Peyer's patch (tissue), 4 donors: ENCODE data around the gene HCFC1R1. TPM values are rescaled to one million over a fixed set of nuclear protein-coding genes. Genes with fewer than 3 reads are reported as not detected.
A peak's percentile ranks its signal among the peaks of the same experiment; 100 is the strongest.

Source experiments
- DNase-seq, 3 donors: peaks; one replicate each; pipeline ENCODE4 v3.0.0-alpha.2; 2017 to 2019
- H3K27ac ChIP-seq, 4 donors: fragments of 200-600 bp; sonication (generic); one replicate each; pipeline ENCODE4 v1.5.1; 2016 to 2019
- H3K27me3 ChIP-seq, 2 donors: fragments of 200-600 bp; sonication (generic); one replicate each; pipeline ENCODE4 v1.5.1; 2019
- H3K36me3 ChIP-seq, 3 donors: fragments of 200-600 bp; sonication (generic); one replicate each; pipeline ENCODE4 v1.5.1; 2016 to 2019
- H3K4me1 ChIP-seq, 4 donors: fragments of 200-600 bp; sonication (generic); one replicate each; pipeline ENCODE4 v1.5.1; 2016 to 2019
- H3K4me3 ChIP-seq, 4 donors: fragments of 200-600 bp; sonication (generic); 1 replicate in 3 of 4; 2 replicates in 1 of 4; pipeline ENCODE4 v1.5.1; 2016 to 2019; ENCODE audit warnings: mild to moderate bottlenecking in 1 of 4
- H3K9me3 ChIP-seq, 4 donors: fragments of 200-600 bp; sonication (generic); one replicate each; pipeline ENCODE4 v1.5.1; 2016 to 2019; ENCODE audit warnings: mild to moderate bottlenecking in 1 of 4
- CTCF ChIP-seq, 6 experiments: fragments of 450-650 bp in 4 of 6; fragments of 200-600 bp in 2 of 6; sonication (generic) in 1 of 6; IDR thresholded peaks; one replicate each; pipeline ENCODE4 v1.5.1; 2017 to 2019; ENCODE audit warnings: antibody characterized with exemption in 6 of 6, mild to moderate bottlenecking in 3 of 6, moderate library complexity in 1 of 6
- POLR2A ChIP-seq, 2 donors: fragments of 450-650 bp; IDR thresholded peaks; one replicate each; pipeline ENCODE4 v1.5.1; 2017; ENCODE audit warnings: antibody characterized with exemption in 2 of 2, mild to moderate bottlenecking in 2 of 2, moderate library complexity in 2 of 2
- total RNA-seq, 4 donors: library from RNA; depleted of rRNA; stranded (reverse); fragments of >200 nt; gene quantifications; one replicate each; pipeline ENCODE4 v1.1.0, GENCODE V29; 2016

Gene HCFC1R1
- total RNA-seq, 4 donors from 2014 or later = 14.0 to 38.0 (median 34.1) TPM

DNA sequence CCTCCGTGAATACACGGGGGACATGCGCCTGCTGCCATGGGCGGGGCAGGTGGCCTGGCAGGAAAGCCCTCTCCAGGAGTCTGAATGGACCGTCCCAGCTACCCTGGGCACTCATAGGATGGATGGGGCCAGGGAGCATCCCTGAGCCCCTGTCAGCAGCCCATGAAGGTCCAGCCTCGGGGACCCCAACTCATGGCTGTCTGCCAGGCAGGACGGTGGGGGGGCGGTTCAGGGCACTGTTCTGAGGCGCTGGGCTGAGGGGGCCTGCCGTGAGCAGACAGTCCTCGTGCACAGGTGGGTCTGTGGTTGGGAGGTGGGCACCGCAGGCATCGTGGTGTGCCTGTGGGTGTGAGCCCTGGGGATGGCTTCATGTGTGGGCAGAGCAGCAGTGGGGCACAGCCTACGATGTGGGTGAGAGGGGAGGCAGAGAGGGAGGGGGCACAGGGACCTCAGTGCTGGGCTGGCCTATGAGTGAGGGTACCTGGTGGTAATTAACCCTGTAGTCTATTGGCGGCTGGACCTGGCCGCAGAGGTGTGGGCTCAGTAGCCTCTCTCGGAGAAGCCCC, 37.0 kb downstream of the HCFC1R1 start:
- Histone ChIP-seq H3K4me1 (peaks cover 0 to 5% (median 2%) of the 10 kb centered on the region in 4 donors), H3K27me3 (no peaks in the 10 kb centered on the region), H3K9me3 (no peaks in the 10 kb centered on the region), H3K36me3 (no peaks in the 10 kb centered on the region), H3K27ac (no peak overlapping the region), H3K4me3 (no peak overlapping the region)
- TF ChIP-seq CTCF (IDR thresholded peaks at IDR 0.05) (no peak), POLR2A (IDR thresholded peaks at IDR 0.05) (no peak)
- DNase-seq = no peak

DNA sequence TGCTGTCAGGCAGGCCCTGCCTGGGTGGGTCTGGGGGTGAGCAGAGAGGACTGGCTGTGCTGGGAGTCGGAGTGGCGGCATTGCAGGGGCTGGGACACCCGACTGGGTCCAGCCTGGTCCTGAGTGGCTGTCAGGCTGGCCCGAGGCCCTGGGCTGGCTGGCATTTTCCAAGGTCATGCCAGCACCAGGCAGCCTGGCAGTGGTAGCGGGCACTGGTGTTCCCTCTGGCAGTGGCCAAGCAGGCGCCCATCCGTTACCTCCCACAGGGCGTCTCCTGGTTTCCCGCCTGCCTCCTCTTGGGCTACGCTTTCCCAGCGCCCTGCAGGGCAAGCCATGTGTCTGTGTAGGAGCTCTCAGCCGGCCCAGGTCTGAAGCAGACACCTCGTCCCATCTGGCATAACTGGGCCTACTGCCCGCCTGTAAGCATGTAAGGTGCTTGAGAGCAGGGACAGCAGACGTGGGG, 37.8 kb downstream of the HCFC1R1 start:
- TF ChIP-seq POLR2A (IDR thresholded peaks at IDR 0.05) = no peak
- no peak for TF ChIP-seq CTCF (IDR thresholded peaks at IDR 0.05)
- H3K4me3 ChIP-seq = no peak overlapping the region
- H3K4me1 ChIP-seq = peaks cover 0 to 11% (median 4%) of the 10 kb centered on the region in 4 donors
- no peak overlapping the region for H3K27ac ChIP-seq
- no peaks in the 10 kb centered on the region for H3K9me3 ChIP-seq
- no peaks in the 10 kb centered on the region for H3K27me3 ChIP-seq
- no peak for DNase-seq
- H3K36me3 ChIP-seq = no peaks in the 10 kb centered on the region

- DNase-seq = no peak
- Histone ChIP-seq H3K36me3 (no peaks in the 10 kb centered on the region), H3K4me3 (no peak overlapping the region), H3K27ac (no peak overlapping the region), H3K4me1 (peaks cover 0 to 13% (median 5%) of the 10 kb centered on the region in 4 donors), H3K9me3 (no peaks in the 10 kb centered on the region), H3K27me3 (no peaks in the 10 kb centered on the region)
- TF ChIP-seq CTCF (IDR thresholded peaks at IDR 0.05) (no peak), POLR2A (IDR thresholded peaks at IDR 0.05) (no peak)
These were observed 38.3 kb downstream of the HCFC1R1 start for GRCh38 chr16:2985462-2985861.

- peak overlapping the region in 3 of 4 donors; percentile 7 to 36 (median 25) for H3K4me3 ChIP-seq
- no peak for TF ChIP-seq POLR2A (IDR thresholded peaks at IDR 0.05)
- peak; percentile 85 to 96 (median 94) for TF ChIP-seq CTCF (IDR thresholded peaks at IDR 0.05)
- DNase-seq = peak; percentile 62 to 90 (median 90)
- no peaks in the 10 kb centered on the region for H3K9me3 ChIP-seq
- H3K27me3 ChIP-seq = no peaks in the 10 kb centered on the region
- no peaks in the 10 kb centered on the region for H3K36me3 ChIP-seq
- peaks cover 5 to 23% (median 7%) of the 10 kb centered on the region in 4 donors for H3K4me1 ChIP-seq
- H3K27ac ChIP-seq = no peak overlapping the region
These were observed 40.0 kb downstream of the HCFC1R1 start for GRCh38 chr16:2983706-2984136.

- Histone ChIP-seq H3K27ac (no peak overlapping the region), H3K36me3 (no peaks in the 10 kb centered on the region), H3K4me1 (peaks cover 5 to 23% (median 7%) of the 10 kb centered on the region in 4 donors), H3K9me3 (no peaks in the 10 kb centered on the region), H3K4me3 (no peak overlapping the region), H3K27me3 (no peaks in the 10 kb centered on the region)
- no peak for DNase-seq
- TF ChIP-seq POLR2A (IDR thresholded peaks at IDR 0.05) (no peak), CTCF (IDR thresholded peaks at IDR 0.05) (no peak)
These were observed 41.3 kb downstream of the HCFC1R1 start for GRCh38 chr16:2982402-2982801.
